NK-92 (cell line): ENCODE data around the gene INSYN2A.

Experiments
- DNase-seq: peaks from one replicate; lab custom pipeline; 2025; ENCODE audit not compliant: unreplicated experiment; lab: John Stamatoyannopoulos, UW

The INSYN2A gene

GRCh38 chr10:127154831-127155620 lies 41.4 kb downstream of the INSYN2A start:
- no peak for DNase-seq

GRCh38 chr10:127153181-127153580 lies 43.2 kb downstream of the INSYN2A start:
- no peak for DNase-seq

GRCh38 chr10:127151981-127152699 lies 44.3 kb downstream of the INSYN2A start:
- DNase-seq = no peak

GRCh38 chr10:127151541-127151940 lies 44.9 kb downstream of the INSYN2A start:
- DNase-seq = no peak

- no peak for DNase-seq
Measured at GRCh38 chr10:127150136-127150535, 46.3 kb downstream of the INSYN2A start.

GRCh38 chr10:127149501-127150081 lies 46.8 kb downstream of the INSYN2A start:
- DNase-seq = no peak

- no peak for DNase-seq
Measured at GRCh38 chr10:127148933-127149220, 47.5 kb downstream of the INSYN2A start.

GRCh38 chr10:127148066-127148932 lies 48.1 kb downstream of the INSYN2A start:
- DNase-seq = no peak

- no peak for DNase-seq
Measured at GRCh38 chr10:127146661-127147060, 49.7 kb downstream of the INSYN2A start.
